ENCODE measurements around the gene TNRC6A. TPM values are rescaled to one million over a fixed set of nuclear protein-coding genes. Genes with fewer than 3 reads are reported as not detected.
A peak's percentile ranks its signal among the peaks of the same experiment; 100 is the strongest.

The TNRC6A gene
- total RNA-seq, 3 donors from 2014 or later, result 49.3 to 84.9 (median 59.6) TPM

- Histone ChIP-seq H3K4me3 (no peak overlapping the region), H3K27ac (no peak overlapping the region), H3K36me3 (no peaks in the 10 kb centered on the region), H3K27me3 (no peaks in the 10 kb centered on the region), H3K9me3 (no peaks in the 10 kb centered on the region), H3K4me1 (no peaks in the 10 kb centered on the region)
- intact Hi-C loops (cut with DNase I; ENCODE audit: low total_unique reads), result no loop called here
- no peak for TF ChIP-seq POLR2A (IDR thresholded peaks at IDR 0.05)
- no peak for TF ChIP-seq POLR2AphosphoS5 (IDR thresholded peaks at IDR 0.05)
- TF ChIP-seq, protein P1, sequence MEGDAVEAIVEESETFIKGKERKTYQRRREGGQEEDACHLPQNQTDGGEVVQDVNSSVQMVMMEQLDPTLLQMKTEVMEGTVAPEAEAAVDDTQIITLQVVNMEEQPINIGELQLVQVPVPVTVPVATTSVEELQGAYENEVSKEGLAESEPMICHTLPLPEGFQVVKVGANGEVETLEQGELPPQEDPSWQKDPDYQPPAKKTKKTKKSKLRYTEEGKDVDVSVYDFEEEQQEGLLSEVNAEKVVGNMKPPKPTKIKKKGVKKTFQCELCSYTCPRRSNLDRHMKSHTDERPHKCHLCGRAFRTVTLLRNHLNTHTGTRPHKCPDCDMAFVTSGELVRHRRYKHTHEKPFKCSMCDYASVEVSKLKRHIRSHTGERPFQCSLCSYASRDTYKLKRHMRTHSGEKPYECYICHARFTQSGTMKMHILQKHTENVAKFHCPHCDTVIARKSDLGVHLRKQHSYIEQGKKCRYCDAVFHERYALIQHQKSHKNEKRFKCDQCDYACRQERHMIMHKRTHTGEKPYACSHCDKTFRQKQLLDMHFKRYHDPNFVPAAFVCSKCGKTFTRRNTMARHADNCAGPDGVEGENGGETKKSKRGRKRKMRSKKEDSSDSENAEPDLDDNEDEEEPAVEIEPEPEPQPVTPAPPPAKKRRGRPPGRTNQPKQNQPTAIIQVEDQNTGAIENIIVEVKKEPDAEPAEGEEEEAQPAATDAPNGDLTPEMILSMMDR (IDR thresholded peaks at IDR 0.05), result no peak
- DNase-seq (ENCODE audit: low spot score in 2 of 2), result no peak
These were observed 34.5 kb upstream of the TNRC6A start for GRCh38 chr16:24694931-24695330.

GRCh38 chr16:24696699-24697098, 32.8 kb upstream of the TNRC6A start:
- TF ChIP-seq POLR2A (IDR thresholded peaks at IDR 0.05), result no peak
- TF ChIP-seq, protein P1 (IDR thresholded peaks at IDR 0.05), result no peak
- TF ChIP-seq POLR2AphosphoS5 (IDR thresholded peaks at IDR 0.05), result no peak
- no peaks in the 10 kb centered on the region for H3K9me3 ChIP-seq
- H3K36me3 ChIP-seq, result no peaks in the 10 kb centered on the region
- H3K4me3 ChIP-seq, result no peak overlapping the region
- intact Hi-C loops (cut with DNase I; ENCODE audit: low total_unique reads), result no loop called here
- no peaks in the 10 kb centered on the region for H3K27me3 ChIP-seq
- no peaks in the 10 kb centered on the region for H3K4me1 ChIP-seq
- no peak for DNase-seq (ENCODE audit: low spot score in 2 of 2)
- no peak overlapping the region for H3K27ac ChIP-seq

- H3K36me3 ChIP-seq, result no peaks in the 10 kb centered on the region
- H3K27me3 ChIP-seq, result no peaks in the 10 kb centered on the region
- no peaks in the 10 kb centered on the region for H3K9me3 ChIP-seq
- no peak overlapping the region for H3K27ac ChIP-seq
- H3K4me1 ChIP-seq, result no peaks in the 10 kb centered on the region
- TF ChIP-seq, protein P1 (IDR thresholded peaks at IDR 0.05), result no peak
- TF ChIP-seq POLR2AphosphoS5 (IDR thresholded peaks at IDR 0.05), result no peak
- no peak for TF ChIP-seq POLR2A (IDR thresholded peaks at IDR 0.05)
- intact Hi-C loops (cut with DNase I; ENCODE audit: low total_unique reads), result no loop called here
- DNase-seq (ENCODE audit: low spot score in 2 of 2), result no peak
- no peak overlapping the region for H3K4me3 ChIP-seq
These were observed 31.1 kb upstream of the TNRC6A start for GRCh38 chr16:24698308-24698707.

GRCh38 chr16:24699151-24699723, 30.2 kb upstream of the TNRC6A start:
- H3K4me3 ChIP-seq, result no peak overlapping the region
- TF ChIP-seq POLR2A (IDR thresholded peaks at IDR 0.05), result no peak
- no peaks in the 10 kb centered on the region for H3K4me1 ChIP-seq
- H3K36me3 ChIP-seq, result no peaks in the 10 kb centered on the region
- H3K27me3 ChIP-seq, result no peaks in the 10 kb centered on the region
- DNase-seq (ENCODE audit: low spot score in 2 of 2), result no peak
- H3K9me3 ChIP-seq, result no peaks in the 10 kb centered on the region
- intact Hi-C loops (cut with DNase I; ENCODE audit: low total_unique reads), result no loop called here
- no peak overlapping the region for H3K27ac ChIP-seq

- intact Hi-C loops (cut with DNase I; ENCODE audit: low total_unique reads), result no loop called here
- Histone ChIP-seq H3K27me3 (no peaks in the 10 kb centered on the region), H3K4me1 (no peaks in the 10 kb centered on the region), H3K36me3 (no peaks in the 10 kb centered on the region), H3K9me3 (no peaks in the 10 kb centered on the region), H3K27ac (peak overlapping the region; percentile 73 to 92), H3K4me3 (peak overlapping the region in 1 of 3 donors; percentile 18)
- peak; percentile 73 to 93 (median 75) for TF ChIP-seq POLR2AphosphoS5 (IDR thresholded peaks at IDR 0.05)
- TF ChIP-seq POLR2A (IDR thresholded peaks at IDR 0.05), result no peak
- TF ChIP-seq, protein P1 (IDR thresholded peaks at IDR 0.05), result peak in 2 of 3 donors; percentile 17 to 34
- peak; percentile 66 to 79 for DNase-seq (ENCODE audit: low spot score in 2 of 2)
These were observed 28.7 kb upstream of the TNRC6A start for GRCh38 chr16:24700549-24701392.

All from breast epithelium (tissue), 4 donors.